Muscle of back (tissue), 11 donors: ENCODE results near the gene CD247. TPM values are rescaled to one million over a fixed set of nuclear protein-coding genes. Genes with fewer than 3 reads are reported as not detected.

Source experiments
- DNase-seq, 3 donors: peaks; one replicate each; pipeline versions ENCODE4 v3.0.0 to v3.0.0-alpha.2; 2013
- polyA plus RNA-seq, 10 donors: library from polyadenylated mRNA; unstranded; fragments of 120-200 nt; gene quantifications; one replicate each; pipeline ENCODE4 v1.2.1, GENCODE V29; 2013; ENCODE audit not compliant: insufficient read length in 10 of 10

Gene CD247
- polyA plus RNA-seq, 10 donors, result 0.19 to 9.7 (median 0.52) TPM

DNA sequence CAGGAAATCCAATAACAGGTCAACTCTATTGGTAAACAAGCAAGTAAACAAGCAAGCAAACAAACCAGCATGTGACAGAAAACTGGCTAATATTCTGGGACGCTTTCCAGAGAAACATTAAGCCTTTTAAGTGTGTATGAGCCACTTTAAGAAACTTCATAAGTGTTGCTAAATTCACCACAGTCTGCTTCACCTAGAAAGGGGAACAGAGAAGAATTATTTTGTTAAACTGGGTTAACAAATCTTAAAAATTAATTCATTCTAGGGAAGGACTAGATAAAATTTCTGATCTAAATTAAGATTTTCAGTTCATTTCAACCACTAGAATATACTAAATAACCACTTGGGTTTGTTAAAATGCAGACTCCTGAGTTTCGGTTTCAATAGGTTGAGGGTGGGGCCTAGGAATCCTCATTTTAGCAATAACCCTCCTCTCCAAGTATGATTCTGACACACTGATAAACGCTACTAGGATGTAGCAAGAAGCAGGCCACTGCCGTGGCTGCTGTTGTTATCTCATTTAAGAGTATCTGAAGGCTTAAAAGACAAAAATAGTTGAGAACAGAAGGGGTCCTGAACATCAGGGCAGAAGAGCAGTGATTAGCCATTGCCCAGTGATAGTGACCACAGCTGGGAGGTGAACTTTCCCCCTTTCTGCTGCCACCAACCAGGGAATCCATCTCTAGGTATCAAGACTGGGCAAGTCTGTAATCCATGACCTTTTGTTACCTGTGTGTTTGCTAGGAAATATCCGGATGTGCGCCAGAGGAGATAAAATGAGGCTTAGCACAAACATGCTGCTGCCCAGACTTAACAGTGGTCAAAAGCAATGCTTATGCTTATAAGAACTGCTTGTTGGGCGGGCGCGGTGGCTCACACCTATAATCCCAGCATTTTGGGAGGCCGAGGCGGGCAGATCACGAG is 24.0 kb upstream of the CD247 start:
- no peak for DNase-seq

DNA sequence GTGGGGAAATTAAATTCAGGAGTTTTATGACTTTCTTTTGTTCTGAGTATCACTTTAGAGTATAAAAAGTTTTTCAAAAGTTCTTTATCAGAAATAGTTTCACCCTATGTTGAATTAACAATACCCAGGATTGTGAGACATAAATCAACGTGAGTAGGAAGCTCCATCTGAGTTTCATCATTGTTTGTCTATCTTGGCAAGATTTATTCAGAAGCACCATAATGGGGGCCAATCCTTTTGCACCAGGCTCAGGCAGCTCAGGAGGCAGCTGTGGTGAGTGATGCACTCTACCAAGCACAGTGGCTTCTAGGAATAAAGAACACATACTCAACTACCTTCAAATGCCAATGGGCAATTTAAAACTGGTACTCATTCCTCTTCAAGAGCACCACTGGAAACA is 23.3 kb upstream of the CD247 start:
- DNase-seq, result no peak

DNA sequence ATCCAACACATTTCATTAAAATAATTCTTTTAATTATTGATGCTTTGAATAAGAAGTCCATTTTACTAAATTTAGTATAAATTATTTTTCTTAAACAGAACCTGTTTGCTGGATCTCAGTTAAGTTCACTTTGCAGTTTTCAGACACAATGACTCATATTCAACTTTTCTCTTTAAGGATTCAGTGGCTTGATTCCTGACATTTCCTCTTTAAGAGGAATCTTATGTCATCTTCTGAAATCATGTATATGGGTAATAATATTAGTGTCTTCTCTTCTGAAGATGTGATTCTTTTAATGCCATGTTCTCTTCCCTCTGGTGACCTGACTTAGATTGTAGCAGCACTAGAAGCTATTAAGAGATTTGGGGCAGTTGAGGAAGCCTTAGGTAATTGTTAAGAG is 22.7 kb upstream of the CD247 start:
- DNase-seq, result no peak

DNA sequence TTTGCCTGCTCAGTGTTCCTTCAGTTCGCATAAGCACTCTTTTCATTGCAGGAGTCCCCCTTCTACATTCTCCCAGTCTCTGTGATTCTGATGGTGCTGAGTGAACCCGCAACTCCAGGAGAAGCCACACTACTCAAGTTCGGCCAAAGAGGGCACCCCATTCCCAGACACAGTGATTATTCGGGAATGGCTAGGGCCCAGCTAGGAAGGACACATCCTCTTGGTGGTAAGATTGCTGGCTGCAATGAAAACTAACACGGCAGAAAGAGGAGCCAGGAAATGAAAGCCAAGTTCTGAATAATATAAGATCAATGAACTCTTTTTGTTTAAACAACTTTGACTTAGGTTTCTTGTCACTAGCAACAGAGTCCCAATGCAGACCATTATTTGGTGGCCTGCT is 20.3 kb upstream of the CD247 start:
- no peak for DNase-seq

DNA sequence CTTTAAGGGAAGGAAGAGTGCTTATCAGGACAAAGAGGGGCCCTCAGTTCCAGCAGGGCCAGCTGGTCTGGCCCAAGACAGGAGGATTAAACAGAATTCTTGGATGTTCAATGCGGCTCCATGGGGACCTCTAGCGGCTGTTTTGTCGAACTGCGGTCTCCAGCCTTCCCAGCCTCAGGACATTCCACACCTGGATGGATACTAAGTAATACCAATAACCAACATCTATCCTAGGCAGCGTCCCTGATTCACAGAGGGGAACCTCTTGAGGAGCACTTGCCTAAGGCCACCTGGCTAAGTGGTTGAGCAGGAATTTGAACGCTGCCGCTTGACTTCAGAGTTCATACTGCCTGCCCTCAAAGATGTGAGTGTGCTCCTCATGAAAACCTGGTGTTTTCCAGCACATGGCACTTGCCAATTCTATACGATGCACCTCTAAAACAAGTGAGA is 15.5 kb upstream of the CD247 start:
- DNase-seq, result peak; percentile 56 to 85 (median 67)

DNA sequence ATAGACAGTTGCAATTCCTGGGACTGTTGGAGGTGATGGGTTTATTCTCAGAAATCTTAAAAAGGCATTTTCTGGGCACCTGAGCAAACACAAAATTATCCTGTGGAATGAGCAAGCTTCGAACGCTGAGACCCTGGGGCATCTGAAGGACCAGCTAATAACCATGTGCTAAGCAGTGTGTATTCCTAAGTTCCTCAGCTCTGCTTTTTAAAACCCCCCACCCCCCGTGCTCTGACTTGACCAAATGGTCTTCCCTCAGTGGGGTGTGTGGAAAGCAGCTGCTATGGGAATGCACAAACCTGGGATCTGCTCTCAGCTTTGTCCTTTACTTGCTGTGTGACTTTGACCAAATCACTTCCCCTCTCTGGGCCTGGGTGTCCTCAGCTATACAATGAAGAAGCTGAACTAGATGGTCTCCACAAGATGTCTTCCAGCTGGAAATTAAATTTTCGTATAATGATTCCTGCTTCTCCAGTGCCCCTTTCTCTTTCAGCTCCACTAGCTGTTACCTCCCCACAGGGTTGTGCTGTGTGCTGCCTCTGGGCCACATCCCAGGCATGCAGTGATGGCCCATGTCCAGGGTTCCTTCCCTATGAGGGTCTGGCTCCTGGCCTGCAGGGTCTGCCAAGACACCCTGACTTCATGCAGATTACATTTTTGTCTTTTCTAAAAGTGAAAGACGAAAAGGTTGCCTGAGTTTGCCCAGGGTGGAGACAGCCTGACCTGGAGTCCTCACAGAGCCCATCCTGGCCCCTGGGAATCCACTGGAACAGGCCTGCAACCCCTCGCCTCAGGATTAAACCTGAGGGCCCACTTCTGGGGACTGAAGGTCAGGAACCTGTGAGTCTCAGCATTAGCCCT is 14.9 kb upstream of the CD247 start:
- DNase-seq, result no peak

DNA sequence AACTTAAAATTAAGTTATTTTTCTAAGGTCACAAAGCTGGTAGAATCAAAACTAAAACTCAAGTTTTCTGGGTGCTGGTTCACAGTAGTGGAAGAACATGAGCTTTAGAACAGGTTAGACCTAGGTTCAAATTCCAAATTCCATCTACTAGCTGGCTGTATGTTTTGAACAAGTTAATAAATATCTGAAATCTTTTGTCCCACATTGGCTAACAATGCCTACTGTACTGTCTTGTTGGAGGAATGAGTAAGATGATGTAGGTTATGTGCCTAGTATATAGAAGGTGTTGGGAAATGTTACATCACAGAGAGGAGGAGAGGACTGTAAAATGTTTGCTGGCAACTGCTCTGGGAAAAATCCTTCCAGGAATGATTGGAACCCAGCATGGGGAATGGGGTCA is 14.0 kb upstream of the CD247 start:
- DNase-seq, result no peak

DNA sequence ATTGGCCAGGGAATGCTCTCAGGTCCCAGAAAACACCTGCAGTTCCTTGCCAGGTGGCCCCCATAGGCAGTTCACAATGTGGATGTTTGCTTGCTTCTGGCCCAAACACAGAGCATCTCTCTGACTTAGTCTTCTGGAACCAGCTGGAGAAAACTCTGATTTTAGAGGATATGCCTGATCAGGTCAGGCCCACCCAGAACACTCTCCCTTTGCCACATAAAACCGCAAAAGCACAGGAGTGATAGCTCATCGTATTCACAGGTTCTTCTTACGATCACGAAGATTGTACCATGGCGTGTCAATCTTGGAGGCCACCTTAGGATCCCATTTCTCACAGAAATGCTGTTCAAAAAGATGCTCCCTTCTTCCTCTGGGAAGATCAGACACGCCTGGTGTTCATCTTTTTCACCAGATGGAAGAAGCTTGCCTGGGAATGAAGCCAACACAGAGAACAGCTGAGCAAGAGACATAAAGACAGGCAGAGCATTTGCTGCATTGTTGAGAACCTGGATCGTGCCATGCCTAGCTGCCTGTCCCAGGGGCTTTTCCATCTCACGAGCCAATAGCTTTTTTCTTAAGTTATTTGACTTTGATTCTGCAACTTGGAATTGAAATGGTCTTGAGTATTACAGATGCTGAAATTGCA is 11.6 kb upstream of the CD247 start:
- peak; percentile 67 to 76 (median 68) for DNase-seq

DNA sequence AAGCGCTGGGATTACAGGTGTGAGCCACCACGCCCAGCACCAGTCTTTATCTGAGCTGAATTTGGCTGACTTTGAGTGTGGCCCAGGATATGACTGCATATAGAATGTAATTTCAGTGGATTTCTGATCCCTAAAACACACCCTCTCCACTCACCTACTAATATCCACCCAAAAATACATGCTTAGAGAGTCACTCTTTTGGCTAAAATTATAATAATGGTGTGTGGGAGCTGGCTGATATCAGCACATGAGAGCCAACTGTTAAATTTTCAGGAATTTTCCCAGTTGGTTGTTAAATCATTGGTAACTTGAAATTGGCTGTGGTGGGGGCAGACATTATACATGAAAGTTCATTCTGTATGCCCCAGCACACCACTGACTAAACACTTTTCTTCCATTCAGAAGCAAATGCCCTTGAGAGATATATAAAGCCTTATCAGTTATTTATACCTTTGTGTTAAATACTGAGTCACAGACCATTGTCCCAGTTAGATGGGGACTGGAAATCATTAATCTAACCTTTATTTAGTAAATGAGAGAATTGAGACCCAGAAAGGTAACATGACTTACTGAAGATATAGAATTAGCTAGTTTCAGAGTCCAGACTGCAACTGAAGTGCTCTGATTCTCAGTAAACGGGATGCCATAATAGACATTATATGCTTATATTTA is 9.9 kb upstream of the CD247 start:
- no peak for DNase-seq

DNA sequence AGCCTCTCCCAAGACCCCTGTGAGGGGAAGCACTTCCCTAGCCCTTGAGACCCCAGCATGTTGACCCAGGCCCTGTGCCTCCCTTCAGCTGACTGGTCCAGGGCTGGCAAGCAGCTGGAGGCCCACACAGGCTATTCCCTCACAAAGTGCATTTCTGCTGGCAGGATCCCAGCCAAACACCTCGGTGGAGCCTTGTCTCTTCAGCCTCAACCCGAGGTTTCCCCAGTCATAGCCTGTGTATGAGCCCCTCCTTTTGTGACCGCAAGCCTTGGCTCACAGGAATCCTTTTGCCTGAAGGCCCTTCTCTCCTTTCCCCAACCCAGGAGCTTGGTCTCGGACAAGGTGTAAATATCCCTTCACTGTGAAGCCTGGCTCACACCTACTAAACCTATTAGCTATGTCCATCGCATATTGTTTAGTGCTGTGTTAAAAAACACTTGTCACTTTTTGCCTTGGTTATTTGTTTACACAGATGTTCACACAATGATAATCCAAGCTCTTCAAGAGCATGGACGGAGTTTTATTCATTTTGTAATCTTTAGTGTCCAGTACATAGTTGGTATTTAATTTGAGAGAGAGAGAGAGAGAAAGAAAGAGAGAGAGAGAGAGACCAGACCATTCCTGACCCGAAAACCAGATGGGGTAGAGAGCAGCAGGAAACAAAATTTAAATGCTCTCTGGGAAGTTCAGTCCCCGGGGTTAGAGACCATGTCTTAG is 8.5 kb upstream of the CD247 start:
- no peak for DNase-seq

DNA sequence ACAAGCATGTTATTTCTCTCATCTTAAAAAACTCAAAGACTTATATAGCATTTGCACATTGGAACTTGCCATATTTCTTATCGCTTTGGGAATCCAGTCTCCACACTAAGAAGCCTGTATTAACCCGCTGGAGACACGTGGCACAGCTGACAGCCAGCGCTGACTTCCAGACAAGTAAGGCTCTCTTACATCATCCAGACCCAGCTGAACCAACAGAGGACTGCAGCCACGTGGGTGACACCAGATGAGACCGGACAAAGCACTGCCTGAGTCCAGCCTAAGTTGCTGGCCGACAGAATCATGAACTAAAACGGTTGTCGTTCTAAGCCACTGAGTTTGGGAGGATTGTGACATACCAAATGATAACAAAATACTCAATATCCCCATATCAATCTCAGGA is 6.3 kb upstream of the CD247 start:
- DNase-seq, result no peak

DNA sequence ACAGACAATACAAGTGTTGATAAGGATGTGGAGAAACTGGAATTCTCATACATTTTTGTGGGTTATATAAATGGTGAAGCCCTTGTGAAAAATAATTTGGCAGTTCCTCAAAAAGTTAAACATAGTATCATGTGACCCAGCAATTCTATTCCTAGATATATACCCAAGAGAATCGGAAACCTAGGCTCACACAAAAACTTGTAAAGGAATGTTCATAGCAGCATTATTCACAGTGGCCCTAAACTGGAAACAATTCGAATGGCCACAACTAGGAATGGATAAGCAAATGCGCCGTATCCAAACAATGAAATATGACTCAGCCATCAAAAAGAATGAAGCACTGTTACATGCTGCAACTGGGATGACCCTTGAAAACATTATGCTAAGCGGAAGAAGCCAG is 3.9 kb upstream of the CD247 start:
- DNase-seq, result no peak

DNA sequence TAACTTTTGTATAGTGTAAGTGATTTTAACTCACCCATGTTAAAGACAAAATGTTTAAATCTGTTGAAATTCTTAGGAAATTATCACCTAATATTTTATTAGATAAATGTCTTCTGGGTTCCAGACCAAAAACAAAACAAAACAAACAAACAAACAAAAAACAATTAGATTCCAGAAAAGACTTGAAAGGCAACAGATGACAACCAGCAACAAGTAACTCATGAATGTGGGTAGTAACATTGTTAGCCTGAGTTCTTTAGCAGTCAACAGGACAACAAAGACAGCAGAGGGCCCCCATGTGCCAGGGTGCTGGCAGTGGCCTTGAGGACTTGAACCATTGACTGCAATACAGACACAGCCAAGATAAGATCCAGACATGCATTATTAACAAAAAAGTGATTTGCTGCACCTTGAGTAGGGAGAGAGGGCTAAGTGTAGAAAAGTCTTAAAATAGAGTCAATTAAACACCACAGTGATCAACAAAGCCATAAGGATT is 2.4 kb upstream of the CD247 start:
- no peak for DNase-seq

DNA sequence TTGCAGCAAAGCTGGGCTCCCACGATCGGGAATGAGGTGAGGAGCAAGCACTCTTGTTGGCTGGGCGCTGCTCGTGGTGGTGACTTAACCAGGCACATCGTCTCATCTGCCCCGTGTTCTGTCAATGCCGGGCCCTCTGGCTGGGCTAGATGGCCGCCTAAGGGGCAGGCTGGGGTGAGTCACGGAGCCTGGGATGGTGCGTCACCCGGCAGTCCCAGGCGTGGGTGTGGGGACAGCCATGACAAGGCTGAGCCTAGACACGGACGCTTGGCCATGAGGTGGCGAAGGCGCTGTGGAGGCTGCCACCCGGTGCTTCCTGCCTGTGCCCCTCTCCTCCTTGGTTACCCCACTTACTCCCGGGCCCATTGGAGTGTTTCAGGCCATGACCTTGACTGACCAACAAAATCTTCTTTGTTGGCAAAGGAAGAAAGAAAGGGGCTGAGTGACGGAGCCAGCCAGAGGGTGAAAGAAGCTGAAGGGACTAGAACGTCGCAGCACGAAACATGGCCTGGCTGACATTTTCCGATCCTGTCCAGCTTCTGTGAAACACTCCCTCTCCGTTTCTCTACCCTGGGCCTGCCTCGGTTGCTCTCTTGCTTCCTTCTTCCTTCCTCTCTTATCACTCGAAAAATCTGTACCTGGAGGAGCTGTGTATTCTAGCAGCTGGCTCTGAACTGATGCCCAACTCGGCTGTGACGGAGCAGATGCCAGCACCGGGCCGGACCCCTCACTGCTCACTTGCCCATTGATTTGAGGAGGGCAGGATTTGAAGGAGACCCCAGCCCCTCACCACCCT is 596 bp downstream of the CD247 start:
- no peak for DNase-seq

DNA sequence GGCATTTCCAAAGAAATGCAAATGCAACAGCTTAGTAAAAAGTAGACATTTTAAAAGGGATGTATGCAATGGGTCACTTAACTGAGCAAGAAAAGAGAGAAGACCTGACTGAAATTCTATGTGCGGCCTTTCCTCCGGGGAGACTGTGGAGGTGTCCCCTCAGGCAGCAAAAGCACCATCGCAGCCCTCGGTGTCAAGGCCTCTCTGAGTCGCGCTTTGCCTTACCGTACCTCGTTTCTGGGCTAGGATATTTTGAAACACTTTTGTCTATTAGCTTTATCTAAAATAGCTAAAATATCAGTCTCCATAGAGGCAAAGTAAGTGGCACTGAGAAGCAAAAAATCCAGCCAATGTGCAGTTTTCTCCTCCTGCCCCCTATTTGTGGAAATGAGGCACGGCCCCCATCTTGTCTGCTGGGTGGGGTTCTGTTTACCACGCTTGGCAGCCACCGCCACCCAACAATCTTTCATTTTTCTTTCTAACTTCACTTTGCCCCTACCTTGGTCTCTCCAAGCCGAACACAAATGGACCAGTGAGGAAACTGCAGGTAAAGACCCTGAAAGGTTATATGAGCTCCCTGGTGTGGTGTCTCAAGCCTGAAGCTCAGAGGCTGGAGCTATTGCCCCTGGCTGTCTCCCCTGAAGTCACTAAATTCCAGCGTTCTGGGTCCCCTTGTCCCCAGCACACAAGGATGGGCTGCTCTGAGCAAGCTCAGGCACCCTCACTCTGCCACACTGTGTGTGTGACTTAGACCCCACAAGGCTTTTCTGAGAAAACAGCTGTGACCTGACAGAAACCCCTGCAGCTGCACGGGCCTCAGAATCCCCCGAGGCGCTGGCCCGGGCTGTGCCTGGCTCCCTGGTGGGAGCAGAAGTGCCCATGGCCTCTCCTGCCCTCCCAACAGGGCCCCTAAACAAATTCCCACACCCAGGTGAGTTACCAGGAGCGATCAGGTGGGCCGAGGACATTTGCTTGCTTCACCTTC is 1.6 kb downstream of the CD247 start:
- no peak for DNase-seq

DNA sequence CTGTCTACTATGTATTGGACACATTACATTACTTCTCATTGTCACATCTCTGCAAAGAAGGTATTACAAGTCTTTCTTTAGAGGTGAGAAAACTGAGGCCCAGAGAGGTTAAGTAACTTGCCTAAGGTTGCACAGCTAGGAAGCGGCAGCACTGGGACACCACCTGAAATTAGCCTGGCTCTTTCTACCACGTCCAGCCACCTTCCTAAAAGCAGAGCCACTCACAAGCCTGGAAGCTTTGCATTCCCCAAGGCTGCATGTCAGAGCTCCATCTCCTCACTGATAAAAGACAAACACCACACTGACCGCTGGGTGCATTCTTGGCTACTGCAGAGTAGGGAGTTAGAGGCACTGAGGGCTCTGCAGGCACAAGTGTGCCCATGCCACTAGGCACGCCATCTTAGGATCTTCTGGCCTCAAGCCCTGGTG is 2.4 kb downstream of the CD247 start:
- no peak for DNase-seq

DNA sequence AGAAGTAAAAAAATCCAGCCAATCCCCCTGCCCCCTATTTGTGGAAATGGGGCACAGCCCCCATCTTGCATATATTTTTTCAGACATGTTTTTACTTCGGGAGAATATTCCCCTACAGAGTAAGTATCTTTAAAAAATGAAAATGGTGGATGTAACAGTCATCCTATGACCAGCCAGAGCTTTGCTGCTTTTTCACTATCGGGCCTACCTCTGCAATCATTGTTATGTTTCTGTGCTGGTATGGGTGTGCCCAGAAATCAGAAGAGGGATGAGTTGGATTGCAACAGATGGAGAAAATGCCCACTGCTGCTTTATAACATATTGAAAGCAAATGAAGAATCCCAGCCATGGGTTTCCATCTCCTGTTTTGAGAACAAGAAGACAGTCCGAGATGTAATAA is 2.9 kb downstream of the CD247 start:
- no peak for DNase-seq

DNA sequence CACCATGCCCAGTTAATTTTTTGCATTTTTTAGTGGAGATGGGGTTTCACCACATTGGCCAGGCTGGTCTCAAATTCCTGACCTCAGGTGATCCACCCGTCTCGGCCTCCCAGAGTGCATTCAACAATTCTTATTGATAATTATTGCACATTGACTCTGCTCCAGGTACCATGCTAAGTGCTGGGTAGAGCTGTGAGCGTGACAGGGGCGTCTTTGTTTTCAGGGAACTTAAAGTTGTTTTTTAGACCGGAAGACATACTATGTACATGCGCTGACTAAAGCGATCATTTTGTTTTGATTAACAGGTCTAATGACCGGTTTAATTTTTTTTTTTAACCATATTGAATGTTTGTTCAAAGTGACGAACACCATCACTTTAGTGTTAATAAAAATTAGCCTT is 4.0 kb downstream of the CD247 start:
- no peak for DNase-seq
